ENCODE measurements around the gene S100A14. TPM values are rescaled to one million over a fixed set of nuclear protein-coding genes. Genes with fewer than 3 reads are reported as not detected.

S100A14 gene
- total and polyA plus RNA-seq, 9 of the 15 experiments (the other 6 are each of a cell fraction or from before 2014, with no cell fraction given) = 0.10 to 0.64 (median 0.24) TPM; not detected in 3

DNA sequence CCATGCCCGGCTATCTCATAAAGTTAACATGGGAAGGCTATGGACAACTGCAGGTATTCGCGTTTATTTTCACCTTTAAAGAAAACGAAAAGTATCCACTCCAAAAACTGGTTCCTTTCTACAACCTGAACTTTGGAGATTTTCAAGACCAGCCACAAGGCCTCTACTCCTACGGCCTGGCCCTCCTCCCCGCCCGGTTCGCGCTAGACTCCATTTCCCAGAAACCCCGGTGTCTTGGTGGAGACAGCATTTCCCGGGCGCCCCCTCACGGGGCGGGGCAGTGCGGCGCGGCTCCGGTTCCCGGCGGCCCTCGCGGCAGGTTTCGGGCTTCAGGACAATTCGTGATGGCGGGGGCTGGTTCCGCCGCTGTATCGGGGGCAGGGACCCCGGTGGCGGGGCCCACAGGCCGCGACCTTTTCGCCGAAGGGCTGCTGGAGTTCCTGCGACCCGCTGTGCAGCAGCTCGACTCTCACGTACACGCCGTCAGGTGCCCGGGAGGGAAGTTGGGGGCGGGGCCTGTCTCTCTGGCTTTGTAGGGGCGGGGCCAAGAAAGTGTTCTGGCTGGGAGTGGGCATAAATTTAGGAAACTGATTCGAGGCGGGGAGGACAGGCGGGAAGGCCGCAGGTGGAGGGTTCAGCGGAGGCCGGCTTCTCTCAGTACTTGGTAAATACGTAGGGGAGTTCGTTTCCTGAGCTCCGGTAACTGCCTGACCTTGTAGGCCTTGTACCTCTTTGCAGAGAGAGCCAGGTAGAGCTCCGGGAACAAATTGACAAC lies 42.5 kb upstream of the S100A14 start, which contains the start of gene SNAPIN (continued):
- TF ChIP-seq MYBL2 (IDR thresholded peaks at IDR 0.05; ENCODE audit: low read depth) (no peak), MYBL2 (CRISPR knock-in tag; IDR thresholded peaks at IDR 0.05; ENCODE audit: borderline replicate concordance) (no peak), HEY1 (CRISPR knock-in tag; IDR thresholded peaks at IDR 0.05; ENCODE audit: borderline replicate concordance) (no peak), RNF2 (IDR thresholded peaks at IDR 0.05) (no peak), EWSR1 (IDR thresholded peaks at IDR 0.05; ENCODE audit: borderline replicate concordance, low read depth, partially characterized antibody) (no peak), GABPB1 (CRISPR knock-in tag; IDR thresholded peaks at IDR 0.05) (peak; percentile 73), CBX5 (IDR thresholded peaks at IDR 0.05; ENCODE audit: borderline replicate concordance, low read depth) (no peak), SAP30 (IDR thresholded peaks at IDR 0.05; ENCODE audit: borderline replicate concordance, insufficient read depth, low read depth, low read length, poor library complexity, severe bottlenecking) (no peak), FIP1L1 (IDR thresholded peaks at IDR 0.05; ENCODE audit: low read depth, low read length, poor library complexity, severe bottlenecking) (peak; percentile 83), POLR2A (conservative IDR thresholded peaks at IDR 0.05) (peak; percentile 87), ADNP (tag; IDR thresholded peaks at IDR 0.05) (no peak), DMBX1 (CRISPR knock-in tag; IDR thresholded peaks at IDR 0.05; ENCODE audit: borderline replicate concordance) (no peak), SIX5 (IDR thresholded peaks at IDR 0.05; ENCODE audit: borderline replicate concordance in 1 of 2, insufficient read depth in 1 of 2, low read depth in 1 of 2, low read length in 2 of 2) (peak; percentile 72 to 87), EP400 (IDR thresholded peaks at IDR 0.05) (peak; percentile 66), BMI1 (IDR thresholded peaks at IDR 0.05; ENCODE audit: low read length) (no peak), NFIX (CRISPR knock-in tag; IDR thresholded peaks at IDR 0.05; ENCODE audit: low read depth) (no peak)
- TF ChIP-seq, protein P1, sequence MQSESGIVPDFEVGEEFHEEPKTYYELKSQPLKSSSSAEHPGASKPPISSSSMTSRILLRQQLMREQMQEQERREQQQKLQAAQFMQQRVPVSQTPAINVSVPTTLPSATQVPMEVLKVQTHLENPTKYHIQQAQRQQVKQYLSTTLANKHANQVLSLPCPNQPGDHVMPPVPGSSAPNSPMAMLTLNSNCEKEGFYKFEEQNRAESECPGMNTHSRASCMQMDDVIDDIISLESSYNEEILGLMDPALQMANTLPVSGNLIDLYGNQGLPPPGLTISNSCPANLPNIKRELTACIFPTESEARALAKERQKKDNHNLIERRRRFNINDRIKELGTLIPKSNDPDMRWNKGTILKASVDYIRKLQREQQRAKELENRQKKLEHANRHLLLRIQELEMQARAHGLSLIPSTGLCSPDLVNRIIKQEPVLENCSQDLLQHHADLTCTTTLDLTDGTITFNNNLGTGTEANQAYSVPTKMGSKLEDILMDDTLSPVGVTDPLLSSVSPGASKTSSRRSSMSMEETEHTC (IDR thresholded peaks at IDR 0.05) = no peak
- TF ChIP-seq, protein P2, sequence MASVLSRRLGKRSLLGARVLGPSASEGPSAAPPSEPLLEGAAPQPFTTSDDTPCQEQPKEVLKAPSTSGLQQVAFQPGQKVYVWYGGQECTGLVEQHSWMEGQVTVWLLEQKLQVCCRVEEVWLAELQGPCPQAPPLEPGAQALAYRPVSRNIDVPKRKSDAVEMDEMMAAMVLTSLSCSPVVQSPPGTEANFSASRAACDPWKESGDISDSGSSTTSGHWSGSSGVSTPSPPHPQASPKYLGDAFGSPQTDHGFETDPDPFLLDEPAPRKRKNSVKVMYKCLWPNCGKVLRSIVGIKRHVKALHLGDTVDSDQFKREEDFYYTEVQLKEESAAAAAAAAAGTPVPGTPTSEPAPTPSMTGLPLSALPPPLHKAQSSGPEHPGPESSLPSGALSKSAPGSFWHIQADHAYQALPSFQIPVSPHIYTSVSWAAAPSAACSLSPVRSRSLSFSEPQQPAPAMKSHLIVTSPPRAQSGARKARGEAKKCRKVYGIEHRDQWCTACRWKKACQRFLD (CRISPR knock-in tag; IDR thresholded peaks at IDR 0.05) = peak; percentile 79
- TF ChIP-seq, protein P3, sequence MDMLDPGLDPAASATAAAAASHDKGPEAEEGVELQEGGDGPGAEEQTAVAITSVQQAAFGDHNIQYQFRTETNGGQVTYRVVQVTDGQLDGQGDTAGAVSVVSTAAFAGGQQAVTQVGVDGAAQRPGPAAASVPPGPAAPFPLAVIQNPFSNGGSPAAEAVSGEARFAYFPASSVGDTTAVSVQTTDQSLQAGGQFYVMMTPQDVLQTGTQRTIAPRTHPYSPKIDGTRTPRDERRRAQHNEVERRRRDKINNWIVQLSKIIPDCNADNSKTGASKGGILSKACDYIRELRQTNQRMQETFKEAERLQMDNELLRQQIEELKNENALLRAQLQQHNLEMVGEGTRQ (CRISPR knock-in tag; IDR thresholded peaks at IDR 0.05) = no peak; the same call in 1 of the 2 replicates
- TF ChIP-seq, protein P4, sequence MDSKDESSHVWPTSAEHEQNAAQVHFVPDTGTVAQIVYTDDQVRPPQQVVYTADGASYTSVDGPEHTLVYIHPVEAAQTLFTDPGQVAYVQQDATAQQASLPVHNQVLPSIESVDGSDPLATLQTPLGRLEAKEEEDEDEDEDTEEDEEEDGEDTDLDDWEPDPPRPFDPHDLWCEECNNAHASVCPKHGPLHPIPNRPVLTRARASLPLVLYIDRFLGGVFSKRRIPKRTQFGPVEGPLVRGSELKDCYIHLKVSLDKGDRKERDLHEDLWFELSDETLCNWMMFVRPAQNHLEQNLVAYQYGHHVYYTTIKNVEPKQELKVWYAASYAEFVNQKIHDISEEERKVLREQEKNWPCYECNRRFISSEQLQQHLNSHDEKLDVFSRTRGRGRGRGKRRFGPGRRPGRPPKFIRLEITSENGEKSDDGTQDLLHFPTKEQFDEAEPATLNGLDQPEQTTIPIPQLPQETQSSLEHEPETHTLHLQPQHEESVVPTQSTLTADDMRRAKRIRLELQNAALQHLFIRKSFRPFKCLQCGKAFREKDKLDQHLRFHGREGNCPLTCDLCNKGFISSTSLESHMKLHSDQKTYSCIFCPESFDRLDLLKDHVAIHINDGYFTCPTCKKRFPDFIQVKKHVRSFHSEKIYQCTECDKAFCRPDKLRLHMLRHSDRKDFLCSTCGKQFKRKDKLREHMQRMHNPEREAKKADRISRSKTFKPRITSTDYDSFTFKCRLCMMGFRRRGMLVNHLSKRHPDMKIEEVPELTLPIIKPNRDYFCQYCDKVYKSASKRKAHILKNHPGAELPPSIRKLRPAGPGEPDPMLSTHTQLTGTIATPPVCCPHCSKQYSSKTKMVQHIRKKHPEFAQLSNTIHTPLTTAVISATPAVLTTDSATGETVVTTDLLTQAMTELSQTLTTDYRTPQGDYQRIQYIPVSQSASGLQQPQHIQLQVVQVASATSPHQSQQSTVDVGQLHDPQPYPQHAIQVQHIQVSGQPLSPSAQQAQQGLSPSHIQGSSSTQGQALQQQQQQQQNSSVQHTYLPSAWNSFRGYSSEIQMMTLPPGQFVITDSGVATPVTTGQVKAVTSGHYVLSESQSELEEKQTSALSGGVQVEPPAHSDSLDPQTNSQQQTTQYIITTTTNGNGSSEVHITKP (IDR thresholded peaks at IDR 0.05; ENCODE audit: partially characterized antibody) = peak; percentile 6

All from K562 (cell line).